ENCODE results near the gene PKD1L1. TPM values are rescaled to one million over a fixed set of nuclear protein-coding genes. Genes with fewer than 3 reads are reported as not detected.

PKD1L1 gene
- total and polyA plus RNA-seq, 4 experiments from 2014 or later: 0.55 to 0.73 TPM; not detected in 2

DNA sequence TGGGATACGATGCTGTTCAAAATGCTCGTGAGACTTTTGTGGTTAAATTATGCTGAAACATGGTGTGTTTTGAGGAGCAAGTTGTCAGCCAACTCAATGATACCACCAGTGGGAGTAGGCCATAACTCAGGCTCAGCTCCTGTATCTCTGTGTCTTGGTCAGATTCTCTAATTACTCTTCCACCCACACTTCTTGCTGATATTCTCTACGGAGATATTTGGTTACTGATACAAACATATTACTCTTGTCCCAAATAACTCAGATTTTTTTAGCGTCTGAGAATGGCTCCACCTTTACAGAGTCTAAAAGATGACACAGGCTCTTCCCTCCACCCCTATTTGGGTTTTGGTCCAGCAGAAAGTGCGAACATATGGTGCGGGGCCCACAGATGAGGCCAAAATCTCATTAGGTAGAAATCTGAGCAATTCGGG, 168.9 kb downstream of the PKD1L1 start:
- intact Hi-C loops (cut with micrococcal nuclease): no loop called here
- POLR2A ChIA-PET (ENCODE audit: partially characterized antibody): no interaction called here
- DNase-seq: no peak

DNA sequence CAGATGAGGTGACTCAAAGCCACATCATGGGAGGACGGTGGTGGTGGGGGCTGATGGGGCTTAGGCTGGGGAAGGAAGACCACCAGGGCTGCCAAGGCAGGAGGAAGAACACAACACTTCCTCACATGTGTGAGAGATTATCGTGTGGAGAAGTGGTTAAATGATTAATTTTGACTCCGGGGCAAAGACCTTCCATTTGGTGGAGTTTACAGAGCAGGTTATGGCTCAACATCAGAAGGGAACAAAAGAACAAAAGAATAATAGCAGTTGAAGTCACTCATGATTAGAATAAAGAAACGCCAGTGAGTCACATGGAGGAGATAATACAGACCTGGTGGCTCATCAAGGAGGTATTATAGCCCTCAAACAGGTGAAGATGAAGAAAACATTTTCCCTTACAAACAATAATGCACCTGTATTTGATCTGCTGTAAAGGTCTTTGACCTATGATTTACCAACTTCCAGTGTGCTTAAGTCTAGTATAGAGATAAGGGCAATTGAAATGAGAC, 170.1 kb downstream of the PKD1L1 start:
- H3K27me3 Mint-ChIP-seq: peaks cover 2% of the 10 kb centered on the region in 2 donors
- H3K4me1 Mint-ChIP-seq: no peaks in the 10 kb centered on the region
- Histone ChIP-seq H3K4me1 (ENCODE audit: insufficient read depth, low read length) (no peaks in the 10 kb centered on the region), H3K27ac (ENCODE audit: low read depth, low read length) (no peak overlapping the region), H3K9me3 (ENCODE audit: control insufficient read depth in 1 of 2, low read length in 2 of 2) (no peaks in the 10 kb centered on the region), H3K4me3 (ENCODE audit: low read length in 2 of 2) (no peak overlapping the region), H3K36me3 (ENCODE audit: insufficient read depth, low read length) (no peaks in the 10 kb centered on the region), H3K27me3 (ENCODE audit: insufficient read depth, low read length) (no peaks in the 10 kb centered on the region)
- CTCF ChIA-PET (ENCODE audit: partially characterized antibody): no interaction called here
- no peaks in the 10 kb centered on the region for H3K9me3 Mint-ChIP-seq
- POLR2A ChIA-PET (ENCODE audit: partially characterized antibody): no interaction called here
- H3K27ac Mint-ChIP-seq: no peak overlapping the region
- no peaks in the 10 kb centered on the region for H3K36me3 Mint-ChIP-seq
- DNase-seq: no peak
- H3K4me3 Mint-ChIP-seq: peak overlapping the region in 1 of 8 donors; percentile 50
- intact Hi-C loops (cut with micrococcal nuclease): no loop called here

More for the DNA sequence above, 168.9 kb downstream of the PKD1L1 start:
- Mint-ChIP-seq H3K27ac (no peak overlapping the region), H3K4me1 (no peaks in the 10 kb centered on the region), H3K4me3 (no peak overlapping the region), H3K27me3 (peaks cover 0 to 2% of the 10 kb centered on the region in 2 donors), H3K36me3 (no peaks in the 10 kb centered on the region), H3K9me3 (no peaks in the 10 kb centered on the region)
- H3K36me3 ChIP-seq (ENCODE audit: insufficient read depth, low read length): no peaks in the 10 kb centered on the region
- H3K4me1 ChIP-seq (ENCODE audit: insufficient read depth, low read length): no peaks in the 10 kb centered on the region
- CTCF ChIA-PET (ENCODE audit: partially characterized antibody): no interaction called here
- no peaks in the 10 kb centered on the region for H3K9me3 ChIP-seq (ENCODE audit: control insufficient read depth in 1 of 2, low read length in 2 of 2)
- H3K4me3 ChIP-seq (ENCODE audit: low read length in 2 of 2): no peak overlapping the region
- H3K27ac ChIP-seq (ENCODE audit: low read depth, low read length): no peak overlapping the region
- no peaks in the 10 kb centered on the region for H3K27me3 ChIP-seq (ENCODE audit: insufficient read depth, low read length)

GRCh38 chr7:47777531-47778152, 170.6 kb downstream of the PKD1L1 start:
- no peaks in the 10 kb centered on the region for H3K27me3 ChIP-seq (ENCODE audit: insufficient read depth, low read length)
- no peaks in the 10 kb centered on the region for H3K4me1 ChIP-seq (ENCODE audit: insufficient read depth, low read length)
- POLR2A ChIA-PET (ENCODE audit: partially characterized antibody): no interaction called here
- H3K36me3 ChIP-seq (ENCODE audit: insufficient read depth, low read length): no peaks in the 10 kb centered on the region
- H3K27ac Mint-ChIP-seq: no peak overlapping the region
- no peaks in the 10 kb centered on the region for H3K4me1 Mint-ChIP-seq
- no peak overlapping the region for H3K27ac ChIP-seq (ENCODE audit: low read depth, low read length)
- intact Hi-C loops (cut with micrococcal nuclease): no loop called here
- H3K9me3 Mint-ChIP-seq: no peaks in the 10 kb centered on the region
- H3K4me3 Mint-ChIP-seq: peak overlapping the region in 1 of 8 donors; percentile 50
- no peak overlapping the region for H3K4me3 ChIP-seq (ENCODE audit: low read length in 2 of 2)
- no peaks in the 10 kb centered on the region for H3K9me3 ChIP-seq (ENCODE audit: control insufficient read depth in 1 of 2, low read length in 2 of 2)
- H3K36me3 Mint-ChIP-seq: no peaks in the 10 kb centered on the region
- CTCF ChIA-PET (ENCODE audit: partially characterized antibody): no interaction called here
- DNase-seq: no peak
- H3K27me3 Mint-ChIP-seq: peaks cover 2% of the 10 kb centered on the region in 2 donors

DNA sequence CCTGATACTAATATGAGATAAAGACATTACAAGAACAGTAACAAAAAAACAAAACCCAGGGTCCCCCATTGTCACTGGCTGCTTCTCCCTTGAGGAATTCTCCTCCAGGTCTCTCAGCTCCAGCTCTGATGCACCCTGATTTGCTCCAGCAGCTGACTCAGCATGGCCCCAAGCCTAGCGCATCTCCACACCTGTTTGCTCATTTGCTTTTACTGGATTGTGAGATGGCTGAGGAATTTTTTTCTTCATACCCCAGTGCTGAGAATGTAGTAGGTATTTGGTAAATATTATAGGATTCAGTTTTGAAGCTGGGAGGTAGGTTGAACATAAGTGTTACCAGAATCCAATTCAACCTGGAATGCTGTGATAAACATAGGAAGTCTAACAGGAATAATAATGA, 171.9 kb downstream of the PKD1L1 start:
- intact Hi-C loops (cut with micrococcal nuclease): no loop called here

GRCh38 chr7:47775238-47775637, 173.0 kb downstream of the PKD1L1 start:
- Mint-ChIP-seq H3K27me3 (peaks cover 2% of the 10 kb centered on the region in 2 donors), H3K27ac (no peak overlapping the region), H3K4me3 (no peak overlapping the region), H3K36me3 (no peaks in the 10 kb centered on the region), H3K9me3 (peaks cover 0 to 5% (median 0%) of the 10 kb centered on the region in 8 donors), H3K4me1 (no peaks in the 10 kb centered on the region)
- H3K27me3 ChIP-seq (ENCODE audit: insufficient read depth, low read length): no peaks in the 10 kb centered on the region
- no peak overlapping the region for H3K27ac ChIP-seq (ENCODE audit: low read depth, low read length)
- ChIA-PET POLR2A (ENCODE audit: partially characterized antibody) (no interaction called here), CTCF (ENCODE audit: partially characterized antibody) (no interaction called here)
- no peak for DNase-seq
- intact Hi-C loops (cut with micrococcal nuclease): no loop called here
- H3K4me1 ChIP-seq (ENCODE audit: insufficient read depth, low read length): no peaks in the 10 kb centered on the region
- H3K4me3 ChIP-seq (ENCODE audit: low read length in 2 of 2): no peak overlapping the region
- H3K9me3 ChIP-seq (ENCODE audit: control insufficient read depth in 1 of 2, low read length in 2 of 2): no peaks in the 10 kb centered on the region
- H3K36me3 ChIP-seq (ENCODE audit: insufficient read depth, low read length): no peaks in the 10 kb centered on the region

More for the DNA sequence above, 171.9 kb downstream of the PKD1L1 start:
- Histone ChIP-seq H3K27me3 (ENCODE audit: insufficient read depth, low read length) (no peaks in the 10 kb centered on the region), H3K36me3 (ENCODE audit: insufficient read depth, low read length) (no peaks in the 10 kb centered on the region), H3K27ac (ENCODE audit: low read depth, low read length) (no peak overlapping the region), H3K4me3 (ENCODE audit: low read length in 2 of 2) (no peak overlapping the region), H3K4me1 (ENCODE audit: insufficient read depth, low read length) (no peaks in the 10 kb centered on the region), H3K9me3 (ENCODE audit: control insufficient read depth in 1 of 2, low read length in 2 of 2) (no peaks in the 10 kb centered on the region)
- peaks cover 2% of the 10 kb centered on the region in 2 donors for H3K27me3 Mint-ChIP-seq
- H3K4me3 Mint-ChIP-seq: no peak overlapping the region
- ChIA-PET CTCF (ENCODE audit: partially characterized antibody) (no interaction called here), POLR2A (ENCODE audit: partially characterized antibody) (no interaction called here)
- no peak overlapping the region for H3K27ac Mint-ChIP-seq
- no peak for DNase-seq
- no peaks in the 10 kb centered on the region for H3K4me1 Mint-ChIP-seq
- no peaks in the 10 kb centered on the region for H3K36me3 Mint-ChIP-seq
- peaks cover 0 to 5% (median 0%) of the 10 kb centered on the region in 8 donors for H3K9me3 Mint-ChIP-seq

GRCh38 chr7:47772492-47772891, 175.8 kb downstream of the PKD1L1 start:
- Mint-ChIP-seq H3K27ac (no peak overlapping the region), H3K9me3 (peaks cover 0 to 10% (median 4%) of the 10 kb centered on the region in 8 donors), H3K27me3 (peaks cover 0 to 2% of the 10 kb centered on the region in 2 donors), H3K36me3 (no peaks in the 10 kb centered on the region), H3K4me1 (no peaks in the 10 kb centered on the region), H3K4me3 (no peak overlapping the region)
- DNase-seq: no peak
- Histone ChIP-seq H3K36me3 (ENCODE audit: insufficient read depth, low read length) (no peaks in the 10 kb centered on the region), H3K27me3 (ENCODE audit: insufficient read depth, low read length) (no peaks in the 10 kb centered on the region), H3K4me3 (ENCODE audit: low read length in 2 of 2) (no peak overlapping the region), H3K27ac (ENCODE audit: low read depth, low read length) (no peak overlapping the region), H3K9me3 (ENCODE audit: control insufficient read depth in 1 of 2, low read length in 2 of 2) (no peaks in the 10 kb centered on the region), H3K4me1 (ENCODE audit: insufficient read depth, low read length) (no peaks in the 10 kb centered on the region)
- intact Hi-C loops (cut with micrococcal nuclease): no loop called here
- POLR2A ChIA-PET (ENCODE audit: partially characterized antibody): no interaction called here
- CTCF ChIA-PET (ENCODE audit: partially characterized antibody): no interaction called here

GRCh38 chr7:47771990-47772360, 176.3 kb downstream of the PKD1L1 start:
- H3K27me3 Mint-ChIP-seq: peaks cover 0 to 2% of the 10 kb centered on the region in 2 donors
- Histone ChIP-seq H3K36me3 (ENCODE audit: insufficient read depth, low read length) (no peaks in the 10 kb centered on the region), H3K9me3 (ENCODE audit: control insufficient read depth in 1 of 2, low read length in 2 of 2) (no peaks in the 10 kb centered on the region), H3K4me3 (ENCODE audit: low read length in 2 of 2) (no peak overlapping the region), H3K27me3 (ENCODE audit: insufficient read depth, low read length) (no peaks in the 10 kb centered on the region), H3K27ac (ENCODE audit: low read depth, low read length) (no peak overlapping the region), H3K4me1 (ENCODE audit: insufficient read depth, low read length) (no peaks in the 10 kb centered on the region)
- H3K9me3 Mint-ChIP-seq: peaks cover 0 to 10% (median 4%) of the 10 kb centered on the region in 8 donors
- H3K4me1 Mint-ChIP-seq: no peaks in the 10 kb centered on the region
- no peak overlapping the region for H3K27ac Mint-ChIP-seq
- intact Hi-C loops (cut with micrococcal nuclease): no loop called here
- ChIA-PET CTCF (ENCODE audit: partially characterized antibody) (no interaction called here), POLR2A (ENCODE audit: partially characterized antibody) (no interaction called here)
- H3K36me3 Mint-ChIP-seq: no peaks in the 10 kb centered on the region
- DNase-seq: no peak
- no peak overlapping the region for H3K4me3 Mint-ChIP-seq

All from CD4-positive, alpha-beta memory T cell (primary cell).